Nephron (organoid): ENCODE results near the gene ZRANB1.

ENCODE experiments used
- H3K27ac Mint-ChIP-seq, 3 experiments: 2 replicates each; pipeline ENCODE4 v1.8.0; 2020; ENCODE audit warnings: mixed read lengths in 3 of 3, mild to moderate bottlenecking in 2 of 3, moderate library complexity in 1 of 3
- H3K27me3 Mint-ChIP-seq: 2 replicates; pipeline ENCODE4 v1.8.0; 2021; ENCODE audit warnings: low read depth, mild to moderate bottlenecking, moderate library complexity, mixed read lengths
- H3K36me3 Mint-ChIP-seq: 2 replicates; pipeline ENCODE4 v1.8.0; 2020; ENCODE audit warnings: low read depth, mixed read lengths
- H3K4me1 Mint-ChIP-seq: 2 replicates; pipeline ENCODE4 v1.8.0; 2020; ENCODE audit warnings: mixed read lengths
- H3K4me3 Mint-ChIP-seq, 3 experiments: 2 replicates each; pipeline ENCODE4 v1.8.0; 2020; ENCODE audit warnings: mild to moderate bottlenecking in 3 of 3, mixed read lengths in 3 of 3, moderate library complexity in 2 of 3
- H3K9me3 Mint-ChIP-seq: 2 replicates; pipeline ENCODE4 v1.8.0; 2020; ENCODE audit warnings: mixed read lengths
- CTCF ChIP-seq, 3 experiments: fragments of 200-600 bp; sonication (generic); IDR thresholded peaks; one replicate each; pipeline ENCODE4 v1.5.0; 2021; ENCODE audit warnings: antibody characterized with exemption in 3 of 3; ENCODE audit not compliant: unreplicated experiment in 3 of 3

ZRANB1 gene

GRCh38 chr10:124949543-124949942, 7.6 kb downstream of the ZRANB1 start:
- Mint-ChIP-seq H3K4me3 (no peak overlapping the region), H3K9me3 (no peaks in the 10 kb centered on the region), H3K36me3 (peaks cover 35% of the 10 kb centered on the region), H3K4me1 (peaks cover 24% of the 10 kb centered on the region), H3K27ac (no peak overlapping the region), H3K27me3 (no peaks in the 10 kb centered on the region)
- TF ChIP-seq CTCF (IDR thresholded peaks at IDR 0.05; ENCODE audit: unreplicated experiment in 3 of 3), result no peak

- Mint-ChIP-seq H3K4me1 (peaks cover 31% of the 10 kb centered on the region), H3K36me3 (peaks cover 35% of the 10 kb centered on the region), H3K9me3 (no peaks in the 10 kb centered on the region)
These were observed 10.2 kb downstream of the ZRANB1 start for GRCh38 chr10:124952123-124952522.

GRCh38 chr10:124953421-124953820, 11.5 kb downstream of the ZRANB1 start:
- no peaks in the 10 kb centered on the region for H3K9me3 Mint-ChIP-seq
- no peaks in the 10 kb centered on the region for H3K27me3 Mint-ChIP-seq
- peak overlapping the region; percentile 42 to 64 (median 57) for H3K27ac Mint-ChIP-seq
- peaks cover 26% of the 10 kb centered on the region for H3K4me1 Mint-ChIP-seq
- no peak for TF ChIP-seq CTCF (IDR thresholded peaks at IDR 0.05; ENCODE audit: unreplicated experiment in 3 of 3)
- peaks cover 25% of the 10 kb centered on the region for H3K36me3 Mint-ChIP-seq
- H3K4me3 Mint-ChIP-seq, result peak overlapping the region in 1 of 3 experiments; percentile 8

More at GRCh38 chr10:124952123-124952522, 10.2 kb downstream of the ZRANB1 start:
- no peak for TF ChIP-seq CTCF (IDR thresholded peaks at IDR 0.05; ENCODE audit: unreplicated experiment in 3 of 3)
- Mint-ChIP-seq H3K27me3 (no peaks in the 10 kb centered on the region), H3K27ac (peak overlapping the region in 1 of 3 experiments; percentile 24), H3K4me3 (no peak overlapping the region)

GRCh38 chr10:124955243-124955642, 13.3 kb downstream of the ZRANB1 start:
- H3K27ac Mint-ChIP-seq, result no peak overlapping the region
- H3K27me3 Mint-ChIP-seq, result no peaks in the 10 kb centered on the region
- H3K4me3 Mint-ChIP-seq, result no peak overlapping the region
- peaks cover 26% of the 10 kb centered on the region for H3K4me1 Mint-ChIP-seq
- no peaks in the 10 kb centered on the region for H3K9me3 Mint-ChIP-seq
- H3K36me3 Mint-ChIP-seq, result peaks cover 11% of the 10 kb centered on the region
- TF ChIP-seq CTCF (IDR thresholded peaks at IDR 0.05; ENCODE audit: unreplicated experiment in 3 of 3), result no peak

GRCh38 chr10:124955868-124956267, 13.9 kb downstream of the ZRANB1 start:
- Mint-ChIP-seq H3K27ac (peak overlapping the region in 2 of 3 experiments; percentile 8 to 15), H3K4me1 (peaks cover 26% of the 10 kb centered on the region), H3K9me3 (no peaks in the 10 kb centered on the region), H3K4me3 (no peak overlapping the region), H3K36me3 (peaks cover 11% of the 10 kb centered on the region), H3K27me3 (no peaks in the 10 kb centered on the region)
- TF ChIP-seq CTCF (IDR thresholded peaks at IDR 0.05; ENCODE audit: unreplicated experiment in 3 of 3), result no peak

GRCh38 chr10:124956764-124957163, 14.8 kb downstream of the ZRANB1 start:
- Mint-ChIP-seq H3K36me3 (peaks cover 11% of the 10 kb centered on the region), H3K4me1 (peaks cover 26% of the 10 kb centered on the region), H3K4me3 (no peak overlapping the region), H3K9me3 (no peaks in the 10 kb centered on the region), H3K27me3 (no peaks in the 10 kb centered on the region), H3K27ac (no peak overlapping the region)
- no peak for TF ChIP-seq CTCF (IDR thresholded peaks at IDR 0.05; ENCODE audit: unreplicated experiment in 3 of 3)
